Central memory CD8-positive, alpha-beta T cell (primary cell): ENCODE measurements around the gene SAMD4A.

ENCODE experiments used
- ATAC-seq: fragments of 150-1000 bp; cut with Tn5 transposase; replicated peaks from 2 replicates; pipeline ENCODE4 v1.10.0; 2022; ENCODE audit warnings: mild to moderate bottlenecking, moderate FRiP score, moderate number of reproducible peaks; ENCODE audit not compliant: poor library complexity, severe bottlenecking; ENCODE audit errors: extremely low read depth
- DNase-seq, 2 donors: peaks; one replicate each; pipeline ENCODE4 v3.0.0; 2021; ENCODE audit warnings: low spot score in 2 of 2
- H3K27ac Mint-ChIP-seq: one replicate; pipeline ENCODE4 v1.8.0; 2022; ENCODE audit warnings: low read depth, mild to moderate bottlenecking, moderate library complexity, mixed read lengths
- H3K27me3 Mint-ChIP-seq: one replicate; pipeline ENCODE4 v1.8.0; 2022; ENCODE audit warnings: mixed read lengths
- H3K36me3 Mint-ChIP-seq: one replicate; pipeline ENCODE4 v1.8.0; 2022; ENCODE audit warnings: mild to moderate bottlenecking, moderate library complexity, mixed read lengths; ENCODE audit not compliant: insufficient read depth
- H3K4me1 Mint-ChIP-seq: one replicate; pipeline ENCODE4 v1.8.0; 2022; ENCODE audit warnings: mixed read lengths
- H3K4me3 Mint-ChIP-seq: one replicate; pipeline ENCODE4 v1.8.0; 2022; ENCODE audit warnings: mild to moderate bottlenecking, moderate library complexity, mixed read lengths
- H3K9me3 Mint-ChIP-seq: one replicate; pipeline ENCODE4 v1.8.0; 2022; ENCODE audit warnings: mixed read lengths

SAMD4A gene

GRCh38 chr14:54768501-54769129, 201.7 kb downstream of the SAMD4A start:
- DNase-seq (no peak), ATAC-seq (no peak)
- Mint-ChIP-seq H3K4me3 (no peak overlapping the region), H3K27ac (no peak overlapping the region), H3K27me3 (peaks cover 91% of the 10 kb centered on the region), H3K4me1 (peaks cover 7% of the 10 kb centered on the region), H3K36me3 (no peaks in the 10 kb centered on the region), H3K9me3 (no peaks in the 10 kb centered on the region)

- Mint-ChIP-seq H3K27ac (no peak overlapping the region), H3K9me3 (no peaks in the 10 kb centered on the region), H3K4me1 (peaks cover 14% of the 10 kb centered on the region), H3K36me3 (peaks cover 1% of the 10 kb centered on the region), H3K27me3 (peaks cover 77% of the 10 kb centered on the region), H3K4me3 (no peak overlapping the region)
- ATAC-seq (no peak), DNase-seq (no peak)
These were observed 203.3 kb downstream of the SAMD4A start for GRCh38 chr14:54769951-54770863.

GRCh38 chr14:54771411-54772027, 204.6 kb downstream of the SAMD4A start:
- Mint-ChIP-seq H3K27ac (no peak overlapping the region), H3K9me3 (no peaks in the 10 kb centered on the region), H3K36me3 (peaks cover 1% of the 10 kb centered on the region), H3K4me1 (peaks cover 22% of the 10 kb centered on the region), H3K4me3 (no peak overlapping the region), H3K27me3 (peaks cover 64% of the 10 kb centered on the region)
- DNase-seq (no peak), ATAC-seq (no peak)

- ATAC-seq (no peak), DNase-seq (no peak)
- peaks cover 1% of the 10 kb centered on the region for H3K36me3 Mint-ChIP-seq
- H3K27ac Mint-ChIP-seq, result no peak overlapping the region
- H3K4me3 Mint-ChIP-seq, result no peak overlapping the region
- no peaks in the 10 kb centered on the region for H3K9me3 Mint-ChIP-seq
- peaks cover 54% of the 10 kb centered on the region for H3K27me3 Mint-ChIP-seq
- H3K4me1 Mint-ChIP-seq, result peaks cover 31% of the 10 kb centered on the region
These were observed 205.5 kb downstream of the SAMD4A start for GRCh38 chr14:54772451-54772881.

GRCh38 chr14:54773171-54774006, 206.5 kb downstream of the SAMD4A start:
- Mint-ChIP-seq H3K36me3 (peaks cover 1% of the 10 kb centered on the region), H3K9me3 (no peaks in the 10 kb centered on the region), H3K27ac (peak overlapping the region; percentile 48), H3K4me1 (peaks cover 31% of the 10 kb centered on the region), H3K4me3 (peak overlapping the region; percentile 44), H3K27me3 (peaks cover 45% of the 10 kb centered on the region)
- ATAC-seq (peak; percentile 52), DNase-seq (peak in 1 of 2 donors; percentile 34)

GRCh38 chr14:54774824-54775223, 207.9 kb downstream of the SAMD4A start:
- H3K9me3 Mint-ChIP-seq, result no peaks in the 10 kb centered on the region
- H3K27me3 Mint-ChIP-seq, result peaks cover 32% of the 10 kb centered on the region
- DNase-seq (no peak), ATAC-seq (no peak)
- H3K4me3 Mint-ChIP-seq, result no peak overlapping the region
- peaks cover 31% of the 10 kb centered on the region for H3K4me1 Mint-ChIP-seq
- H3K36me3 Mint-ChIP-seq, result peaks cover 1% of the 10 kb centered on the region
- no peak overlapping the region for H3K27ac Mint-ChIP-seq

GRCh38 chr14:54775486-54776140, 208.7 kb downstream of the SAMD4A start:
- peaks cover 1% of the 10 kb centered on the region for H3K36me3 Mint-ChIP-seq
- ATAC-seq, result no peak
- peaks cover 31% of the 10 kb centered on the region for H3K4me1 Mint-ChIP-seq
- peaks cover 24% of the 10 kb centered on the region for H3K27me3 Mint-ChIP-seq
- no peaks in the 10 kb centered on the region for H3K9me3 Mint-ChIP-seq
- peak overlapping the region; percentile 59 for H3K4me3 Mint-ChIP-seq
- DNase-seq, result no peak
- no peak overlapping the region for H3K27ac Mint-ChIP-seq

GRCh38 chr14:54776361-54777001, 209.6 kb downstream of the SAMD4A start:
- ATAC-seq, result peak; percentile 9
- peaks cover 1% of the 10 kb centered on the region for H3K36me3 Mint-ChIP-seq
- H3K9me3 Mint-ChIP-seq, result no peaks in the 10 kb centered on the region
- peak overlapping the region; percentile 59 for H3K4me3 Mint-ChIP-seq
- peak; percentile 20 for DNase-seq
- H3K4me1 Mint-ChIP-seq, result peaks cover 31% of the 10 kb centered on the region
- H3K27me3 Mint-ChIP-seq, result peaks cover 20% of the 10 kb centered on the region
- peak overlapping the region; percentile 63 for H3K27ac Mint-ChIP-seq

GRCh38 chr14:54777395-54777794, 210.5 kb downstream of the SAMD4A start:
- DNase-seq, result no peak
- H3K4me3 Mint-ChIP-seq, result no peak overlapping the region
- no peak for ATAC-seq
- H3K27ac Mint-ChIP-seq, result peak overlapping the region; percentile 63
- peaks cover 31% of the 10 kb centered on the region for H3K4me1 Mint-ChIP-seq
- H3K9me3 Mint-ChIP-seq, result no peaks in the 10 kb centered on the region
- peaks cover 1% of the 10 kb centered on the region for H3K36me3 Mint-ChIP-seq
- H3K27me3 Mint-ChIP-seq, result peaks cover 19% of the 10 kb centered on the region

GRCh38 chr14:54778618-54779345, 211.9 kb downstream of the SAMD4A start:
- Mint-ChIP-seq H3K9me3 (no peaks in the 10 kb centered on the region), H3K36me3 (no peaks in the 10 kb centered on the region), H3K27ac (no peak overlapping the region), H3K27me3 (peaks cover 19% of the 10 kb centered on the region), H3K4me1 (peaks cover 22% of the 10 kb centered on the region), H3K4me3 (no peak overlapping the region)
- no peak for DNase-seq
- no peak for ATAC-seq

GRCh38 chr14:54781080-54781479, 214.2 kb downstream of the SAMD4A start:
- H3K4me3 Mint-ChIP-seq, result no peak overlapping the region
- no peak for DNase-seq
- ATAC-seq, result no peak
- H3K27me3 Mint-ChIP-seq, result peaks cover 25% of the 10 kb centered on the region
- no peak overlapping the region for H3K27ac Mint-ChIP-seq
- no peaks in the 10 kb centered on the region for H3K36me3 Mint-ChIP-seq
- H3K4me1 Mint-ChIP-seq, result peaks cover 13% of the 10 kb centered on the region
- no peaks in the 10 kb centered on the region for H3K9me3 Mint-ChIP-seq
